CD4-positive, alpha-beta T cell treated with Interferon gamma for 1 hour (primary cell): ENCODE results near the gene EYS.

Experiments used
- DNase-seq: peaks from one replicate; pipeline ENCODE4 v3.0.0-alpha.2; 2020

Gene EYS

GRCh38 chr6:64213697-64214096 lies 1493.3 kb downstream of the EYS start:
- DNase-seq, result no peak

- DNase-seq, result no peak
These were observed 1509.8 kb downstream of the EYS start for GRCh38 chr6:64197246-64197645.

- DNase-seq, result no peak
These were observed 1520.4 kb downstream of the EYS start for GRCh38 chr6:64186592-64186991.

- DNase-seq, result no peak
These were observed 1521.4 kb downstream of the EYS start for GRCh38 chr6:64185621-64186020.

- no peak for DNase-seq
These were observed 1531.7 kb downstream of the EYS start for GRCh38 chr6:64175296-64175695.

GRCh38 chr6:64170316-64170715 lies 1536.7 kb downstream of the EYS start:
- no peak for DNase-seq

GRCh38 chr6:64160486-64160885 lies 1546.5 kb downstream of the EYS start:
- DNase-seq, result no peak

GRCh38 chr6:64155063-64155462 lies 1552.0 kb downstream of the EYS start:
- no peak for DNase-seq

GRCh38 chr6:64146876-64147275 lies 1560.2 kb downstream of the EYS start:
- no peak for DNase-seq

- DNase-seq, result no peak
These were observed 1560.9 kb downstream of the EYS start for GRCh38 chr6:64146094-64146493.

- DNase-seq, result no peak
These were observed 1561.4 kb downstream of the EYS start for GRCh38 chr6:64145658-64146057.

- DNase-seq, result no peak
These were observed 1563.9 kb downstream of the EYS start for GRCh38 chr6:64143101-64143500.

GRCh38 chr6:64141680-64142079 lies 1565.3 kb downstream of the EYS start:
- no peak for DNase-seq

GRCh38 chr6:64128301-64129024 lies 1578.6 kb downstream of the EYS start:
- no peak for DNase-seq

GRCh38 chr6:64123761-64124633 lies 1583.0 kb downstream of the EYS start:
- no peak for DNase-seq

GRCh38 chr6:64122712-64123375 lies 1584.2 kb downstream of the EYS start:
- no peak for DNase-seq

GRCh38 chr6:64121011-64121565 lies 1585.9 kb downstream of the EYS start:
- DNase-seq, result no peak

GRCh38 chr6:64113704-64114103 lies 1593.3 kb downstream of the EYS start:
- no peak for DNase-seq

GRCh38 chr6:64104051-64104450 lies 1603.0 kb downstream of the EYS start:
- DNase-seq, result no peak

GRCh38 chr6:64103480-64103879 lies 1603.5 kb downstream of the EYS start:
- no peak for DNase-seq

- DNase-seq, result no peak
These were observed 1606.2 kb downstream of the EYS start for GRCh38 chr6:64100702-64101303.

- no peak for DNase-seq
These were observed 1616.7 kb downstream of the EYS start for GRCh38 chr6:64090352-64090751.

- no peak for DNase-seq
These were observed 1621.9 kb downstream of the EYS start for GRCh38 chr6:64085126-64085525.
